Immature natural killer cell (primary cell): ENCODE results near the gene ARSI. TPM values are rescaled to one million over a fixed set of nuclear protein-coding genes. Genes with fewer than 3 reads are reported as not detected.

ENCODE experiments used
- DNase-seq, 3 donors: peaks; one replicate each; pipeline ENCODE4 v3.0.0; 2022; ENCODE audit warnings: mixed read lengths in 1 of 3
- H3K27ac Mint-ChIP-seq, 6 donors: one replicate each; pipeline ENCODE4 v1.8.0; 2020; ENCODE audit warnings: mixed read lengths in 6 of 6, mild to moderate bottlenecking in 5 of 6, inconsistent platforms in 4 of 6, moderate library complexity in 3 of 6
- H3K27me3 Mint-ChIP-seq, 3 donors: one replicate each; pipeline ENCODE4 v1.8.0; 2020 to 2021; ENCODE audit warnings: low read depth in 3 of 3, mild to moderate bottlenecking in 3 of 3, mixed read lengths in 3 of 3, moderate library complexity in 3 of 3, inconsistent platforms in 1 of 3
- H3K36me3 Mint-ChIP-seq, 3 donors: one replicate each; pipeline ENCODE4 v1.8.0; 2020; ENCODE audit warnings: mixed read lengths in 3 of 3, inconsistent platforms in 2 of 3, mild to moderate bottlenecking in 2 of 3
- H3K4me1 Mint-ChIP-seq, 2 donors: one replicate each; pipeline ENCODE4 v1.8.0; 2020; ENCODE audit warnings: inconsistent platforms in 2 of 2, mild to moderate bottlenecking in 2 of 2, mixed read lengths in 2 of 2, moderate library complexity in 1 of 2
- H3K4me3 Mint-ChIP-seq, 5 donors: one replicate each; pipeline ENCODE4 v1.8.0; 2020; ENCODE audit warnings: mild to moderate bottlenecking in 5 of 5, mixed read lengths in 5 of 5, inconsistent platforms in 3 of 5, moderate library complexity in 3 of 5
- H3K9me3 Mint-ChIP-seq, 6 donors: one replicate each; pipeline ENCODE4 v1.8.0; 2020; ENCODE audit warnings: mild to moderate bottlenecking in 6 of 6, mixed read lengths in 6 of 6, inconsistent platforms in 4 of 6, moderate library complexity in 3 of 6
- polyA plus RNA-seq, 3 donors: library from polyadenylated mRNA; unstranded; fragments of 300-500 nt; fragmentation: Illumina TruSeq; gene quantifications; one replicate each; pipeline ENCODE4 v1.2.3, GENCODE V29; 2021

The ARSI gene
- polyA plus RNA-seq, 3 donors from 2014 or later = not detected

- H3K27ac Mint-ChIP-seq = no peak overlapping the region
- H3K4me3 Mint-ChIP-seq = no peak overlapping the region
- peaks cover 7 to 8% of the 10 kb centered on the region in 2 donors for H3K4me1 Mint-ChIP-seq
- peaks cover 0 to 3% (median 3%) of the 10 kb centered on the region in 3 donors for H3K27me3 Mint-ChIP-seq
- H3K9me3 Mint-ChIP-seq = no peaks in the 10 kb centered on the region
- no peaks in the 10 kb centered on the region for H3K36me3 Mint-ChIP-seq
- no peak for DNase-seq
Measured at GRCh38 chr5:150321211-150321610, 18.5 kb upstream of the ARSI start.

- Mint-ChIP-seq H3K27ac (no peak overlapping the region), H3K9me3 (no peaks in the 10 kb centered on the region), H3K4me1 (peaks cover 7 to 8% of the 10 kb centered on the region in 2 donors), H3K27me3 (peaks cover 2 to 3% (median 2%) of the 10 kb centered on the region in 3 donors), H3K4me3 (no peak overlapping the region), H3K36me3 (no peaks in the 10 kb centered on the region)
- DNase-seq = no peak
Measured at GRCh38 chr5:150320044-150320613, 17.4 kb upstream of the ARSI start.

- Mint-ChIP-seq H3K36me3 (no peaks in the 10 kb centered on the region), H3K27ac (no peak overlapping the region), H3K4me1 (peaks cover 7 to 8% of the 10 kb centered on the region in 2 donors), H3K4me3 (no peak overlapping the region), H3K27me3 (peaks cover 2 to 3% (median 2%) of the 10 kb centered on the region in 3 donors), H3K9me3 (no peaks in the 10 kb centered on the region)
- no peak for DNase-seq
Measured at GRCh38 chr5:150319484-150319790, 16.7 kb upstream of the ARSI start.

- no peaks in the 10 kb centered on the region for H3K36me3 Mint-ChIP-seq
- DNase-seq = no peak
- peaks cover 7 to 8% of the 10 kb centered on the region in 2 donors for H3K4me1 Mint-ChIP-seq
- H3K27me3 Mint-ChIP-seq = peaks cover 2 to 3% (median 2%) of the 10 kb centered on the region in 3 donors
- H3K4me3 Mint-ChIP-seq = no peak overlapping the region
- no peaks in the 10 kb centered on the region for H3K9me3 Mint-ChIP-seq
- no peak overlapping the region for H3K27ac Mint-ChIP-seq
Measured at GRCh38 chr5:150318613-150319483, 16.1 kb upstream of the ARSI start.

DNA sequence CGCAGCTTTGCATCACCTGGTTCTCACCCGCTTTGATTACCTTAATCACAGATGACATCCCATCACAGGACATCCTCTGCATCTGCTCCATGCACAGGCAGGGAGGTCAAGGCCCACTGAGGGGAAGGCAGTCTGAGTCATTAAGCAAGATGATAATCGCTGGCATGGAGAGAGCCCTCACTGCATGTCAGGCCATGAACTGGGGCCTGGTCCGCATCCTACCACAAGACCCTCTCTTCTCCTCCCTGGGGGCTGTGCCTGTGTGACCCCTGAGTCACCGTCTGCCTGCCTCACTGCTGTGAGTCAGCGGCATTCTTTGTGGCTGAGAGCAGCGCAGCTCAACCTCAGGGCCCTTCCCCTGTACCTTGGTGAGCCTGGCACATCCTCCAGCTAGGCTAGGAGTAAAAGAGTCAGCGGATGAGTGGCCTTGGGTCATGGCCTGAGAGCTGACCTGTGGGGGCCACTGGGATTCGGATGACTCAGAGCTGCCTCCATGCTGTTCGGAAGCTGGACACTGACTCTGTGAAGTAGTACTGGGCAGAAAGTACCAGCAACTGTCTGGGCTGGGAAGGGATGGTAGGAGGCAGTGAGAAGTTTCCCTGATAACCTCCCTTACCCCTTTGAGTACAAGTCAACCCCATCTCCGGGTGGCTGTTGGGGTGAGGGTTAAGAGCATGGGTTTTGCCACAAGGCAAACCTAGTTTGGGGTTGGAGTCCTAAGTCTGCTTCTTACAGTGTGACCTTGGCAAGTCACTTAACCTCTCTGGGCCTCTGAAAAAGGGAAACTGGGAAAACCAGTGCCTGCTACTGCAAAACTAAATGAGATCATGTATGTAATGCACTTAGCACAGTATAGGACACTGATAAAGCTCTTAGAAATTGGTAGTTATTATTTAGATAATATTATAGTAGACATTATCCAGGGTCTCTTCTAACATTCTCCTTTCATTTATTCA is 14.6 kb upstream of the ARSI start:
- Mint-ChIP-seq H3K4me1 (peaks cover 6 to 7% of the 10 kb centered on the region in 2 donors), H3K27ac (no peak overlapping the region), H3K36me3 (no peaks in the 10 kb centered on the region), H3K9me3 (no peaks in the 10 kb centered on the region), H3K27me3 (peaks cover 2 to 3% (median 2%) of the 10 kb centered on the region in 3 donors), H3K4me3 (no peak overlapping the region)
- no peak for DNase-seq

- H3K9me3 Mint-ChIP-seq = no peaks in the 10 kb centered on the region
- H3K4me3 Mint-ChIP-seq = no peak overlapping the region
- peaks cover 1 to 2% (median 2%) of the 10 kb centered on the region in 3 donors for H3K27me3 Mint-ChIP-seq
- H3K4me1 Mint-ChIP-seq = no peaks in the 10 kb centered on the region
- no peaks in the 10 kb centered on the region for H3K36me3 Mint-ChIP-seq
- no peak overlapping the region for H3K27ac Mint-ChIP-seq
- no peak for DNase-seq
Measured at GRCh38 chr5:150316320-150316719, 13.6 kb upstream of the ARSI start.

- DNase-seq = no peak
- Mint-ChIP-seq H3K27me3 (peaks cover 2 to 3% (median 2%) of the 10 kb centered on the region in 3 donors), H3K27ac (no peak overlapping the region), H3K9me3 (no peaks in the 10 kb centered on the region), H3K4me3 (no peak overlapping the region), H3K4me1 (no peaks in the 10 kb centered on the region), H3K36me3 (no peaks in the 10 kb centered on the region)
Measured at GRCh38 chr5:150315245-150315644, 12.5 kb upstream of the ARSI start.

- H3K9me3 Mint-ChIP-seq = no peaks in the 10 kb centered on the region
Measured at GRCh38 chr5:150313921-150314716, 11.4 kb upstream of the ARSI start.

GRCh38 chr5:150313501-150313900 is 10.8 kb upstream of the ARSI start:
- Mint-ChIP-seq H3K9me3 (no peaks in the 10 kb centered on the region), H3K27me3 (peaks cover 0 to 3% (median 3%) of the 10 kb centered on the region in 3 donors), H3K4me3 (no peak overlapping the region), H3K4me1 (no peaks in the 10 kb centered on the region), H3K27ac (no peak overlapping the region), H3K36me3 (no peaks in the 10 kb centered on the region)
- DNase-seq = no peak

More at GRCh38 chr5:150313921-150314716, 11.4 kb upstream of the ARSI start:
- H3K27me3 Mint-ChIP-seq = peaks cover 0 to 3% (median 3%) of the 10 kb centered on the region in 3 donors
- no peak for DNase-seq
- H3K36me3 Mint-ChIP-seq = no peaks in the 10 kb centered on the region
- no peak overlapping the region for H3K4me3 Mint-ChIP-seq
- H3K27ac Mint-ChIP-seq = no peak overlapping the region
- H3K4me1 Mint-ChIP-seq = no peaks in the 10 kb centered on the region

DNA sequence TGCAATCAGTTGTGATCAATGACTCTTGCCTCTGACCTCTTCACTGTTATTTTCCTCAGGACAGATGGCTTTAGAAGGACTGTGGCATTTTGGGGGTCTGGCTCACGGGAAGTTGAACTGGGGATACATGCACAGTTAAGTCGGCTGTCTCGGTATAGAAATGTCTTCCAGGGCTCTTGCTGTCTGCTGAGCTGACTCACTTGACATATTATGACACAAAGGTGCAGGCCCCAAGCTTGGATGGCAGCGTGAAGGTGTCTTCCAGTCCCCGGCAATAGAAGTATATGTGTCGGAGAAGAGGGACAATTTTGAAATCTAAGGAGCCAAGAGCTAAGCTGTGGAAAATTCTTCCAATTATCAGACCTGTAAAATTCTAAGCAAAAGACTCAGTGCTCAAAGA is 9.8 kb upstream of the ARSI start:
- H3K27me3 Mint-ChIP-seq = peaks cover 0 to 3% (median 3%) of the 10 kb centered on the region in 3 donors
- H3K36me3 Mint-ChIP-seq = no peaks in the 10 kb centered on the region
- H3K27ac Mint-ChIP-seq = no peak overlapping the region
- H3K4me1 Mint-ChIP-seq = no peaks in the 10 kb centered on the region
- no peak for DNase-seq
- no peaks in the 10 kb centered on the region for H3K9me3 Mint-ChIP-seq
- no peak overlapping the region for H3K4me3 Mint-ChIP-seq

GRCh38 chr5:150311015-150311692 is 8.4 kb upstream of the ARSI start:
- peaks cover under 1% of the 10 kb centered on the region in 2 donors for H3K4me1 Mint-ChIP-seq
- H3K4me3 Mint-ChIP-seq = no peak overlapping the region
- H3K27ac Mint-ChIP-seq = no peak overlapping the region
- no peaks in the 10 kb centered on the region for H3K36me3 Mint-ChIP-seq
- DNase-seq = no peak
- peaks cover 0 to 3% (median 3%) of the 10 kb centered on the region in 3 donors for H3K27me3 Mint-ChIP-seq
- H3K9me3 Mint-ChIP-seq = no peaks in the 10 kb centered on the region

DNA sequence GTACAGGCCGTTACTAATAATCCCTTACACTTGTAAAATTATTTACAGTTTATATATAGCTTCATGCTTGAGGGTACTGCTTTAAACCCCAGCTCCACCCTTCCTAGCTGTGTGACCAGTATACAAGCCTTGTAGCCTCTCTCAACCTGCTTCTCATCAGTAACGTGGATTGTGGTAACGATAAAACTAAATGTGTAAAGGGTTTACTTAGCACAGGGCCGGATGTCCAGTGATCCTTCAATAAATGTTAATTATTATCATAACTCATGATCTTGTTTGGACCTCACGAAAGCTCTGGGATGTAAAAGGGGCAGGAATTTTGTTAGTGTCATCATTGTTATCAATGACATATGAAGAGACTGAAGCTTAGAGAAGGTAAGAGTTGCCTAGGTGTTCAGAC is 7.5 kb upstream of the ARSI start:
- Mint-ChIP-seq H3K27me3 (peaks cover 0 to 3% (median 1%) of the 10 kb centered on the region in 3 donors), H3K27ac (no peak overlapping the region), H3K4me3 (no peak overlapping the region), H3K36me3 (no peaks in the 10 kb centered on the region), H3K9me3 (no peaks in the 10 kb centered on the region), H3K4me1 (peaks cover 10% of the 10 kb centered on the region in 2 donors)
- DNase-seq = no peak

GRCh38 chr5:150309886-150310239 is 7.2 kb upstream of the ARSI start:
- H3K4me1 Mint-ChIP-seq = peaks cover 10 to 12% of the 10 kb centered on the region in 2 donors
- peaks cover 0 to 3% (median 1%) of the 10 kb centered on the region in 3 donors for H3K27me3 Mint-ChIP-seq
- H3K4me3 Mint-ChIP-seq = no peak overlapping the region

More at GRCh38 chr5:150309886-150310239, 7.2 kb upstream of the ARSI start:
- H3K27ac Mint-ChIP-seq = no peak overlapping the region
- no peak for DNase-seq
- H3K36me3 Mint-ChIP-seq = no peaks in the 10 kb centered on the region
- H3K9me3 Mint-ChIP-seq = no peaks in the 10 kb centered on the region
